H1 (cell line): ENCODE measurements around the gene ZNF280C.

ENCODE experiments used
- BCL11A ChIP-seq, 2 experiments: IDR thresholded peaks; one replicate each; pipeline ENCODE4 v1.6.1; 2011; ENCODE audit warnings: low read depth in 2 of 2, low read length in 2 of 2, mild to moderate bottlenecking in 2 of 2
- CREB1 ChIP-seq: IDR thresholded peaks from 2 replicates; pipeline ENCODE4 v1.6.1; 2012; ENCODE audit warnings: inconsistent platforms
- CTCF ChIP-seq, 3 experiments: IDR thresholded peaks; 1 replicate in 2 of 3; 2 replicates in 1 of 3; pipeline versions ENCODE4 v1.5.1 to v1.6.1; 2011; ENCODE audit warnings: low read length in 3 of 3, mild to moderate bottlenecking in 3 of 3, inconsistent platforms in 2 of 3, low read depth in 1 of 3, moderate library complexity in 1 of 3; ENCODE audit not compliant: insufficient read depth in 1 of 3; ENCODE audit errors: control extremely low read depth in 1 of 3
- EZH2 ChIP-seq: fragments of 200-600 bp; sonication (generic); IDR thresholded peaks from 2 replicates; pipeline ENCODE4 v1.7.1; 2012; ENCODE audit warnings: low read depth, mild to moderate bottlenecking, moderate library complexity, low read length, inconsistent platforms; ENCODE audit not compliant: severe bottlenecking
- HDAC2 ChIP-seq, 2 experiments: fragments of 300-600 bp in 1 of 2; sonication (generic) in 1 of 2; IDR thresholded peaks; 2 replicates each; pipeline ENCODE4 v1.6.1; 2011 to 2012; ENCODE audit warnings: low read depth in 2 of 2, low read length in 2 of 2, mild to moderate bottlenecking in 2 of 2, moderate library complexity in 2 of 2, borderline replicate concordance in 1 of 2, inconsistent platforms in 1 of 2
- MAX ChIP-seq: IDR thresholded peaks from 2 replicates; pipeline ENCODE4 v1.6.1; 2012; ENCODE audit warnings: inconsistent platforms
- POU5F1 ChIP-seq: IDR thresholded peaks from 2 replicates; pipeline ENCODE4 v1.6.1; 2011; ENCODE audit warnings: low read depth, mild to moderate bottlenecking, low read length, moderate library complexity
- TAF1 ChIP-seq: IDR thresholded peaks from 2 replicates; pipeline ENCODE4 v1.6.1; 2011; ENCODE audit warnings: mild to moderate bottlenecking, low read depth, low read length
- ZNF274 ChIP-seq: IDR thresholded peaks from 2 replicates; pipeline ENCODE4 v1.7.0; 2012; ENCODE audit warnings: low read length, borderline replicate concordance; ENCODE audit errors: extremely low read depth

- TF ChIP-seq EZH2 (no peak), TAF1 (no peak), BCL11A (IDR thresholded peaks at IDR 0.05; ENCODE audit: low read depth in 2 of 2, low read length in 2 of 2) (no peak), CTCF (IDR thresholded peaks at IDR 0.05; ENCODE audit: control extremely low read depth in 1 of 3, insufficient read depth in 1 of 3, low read depth in 1 of 3, low read length in 3 of 3) (no peak), CREB1 (no peak), HDAC2 (IDR thresholded peaks at IDR 0.05; ENCODE audit: borderline replicate concordance in 1 of 2, low read depth in 2 of 2, low read length in 2 of 2) (no peak), MAX (no peak), POU5F1 (no peak), ZNF274 (no peak)
Observed at GRCh38 chrX:130211415-130212186, 57.1 kb downstream of the ZNF280C start.
